OCI-LY3 (cell line): ENCODE measurements around the gene AUTS2.

Experiments used
- EZH2phosphoT487 ChIP-seq: fragments of 200-600 bp; shearing (Covaris generic); IDR thresholded peaks from 2 replicates; pipeline ENCODE4 v1.6.1; 2018; ENCODE audit warnings: antibody characterized with exemption, mixed run types, low read depth
- TF ChIP-seq, protein P1 (sequence below): fragments of 200-600, 300-600 bp; sonication (generic); IDR thresholded peaks from 2 replicates; pipeline ENCODE4 v1.5.1; 2014; ENCODE audit warnings: antibody characterized with exemption, low read length, low read depth

DNA sequence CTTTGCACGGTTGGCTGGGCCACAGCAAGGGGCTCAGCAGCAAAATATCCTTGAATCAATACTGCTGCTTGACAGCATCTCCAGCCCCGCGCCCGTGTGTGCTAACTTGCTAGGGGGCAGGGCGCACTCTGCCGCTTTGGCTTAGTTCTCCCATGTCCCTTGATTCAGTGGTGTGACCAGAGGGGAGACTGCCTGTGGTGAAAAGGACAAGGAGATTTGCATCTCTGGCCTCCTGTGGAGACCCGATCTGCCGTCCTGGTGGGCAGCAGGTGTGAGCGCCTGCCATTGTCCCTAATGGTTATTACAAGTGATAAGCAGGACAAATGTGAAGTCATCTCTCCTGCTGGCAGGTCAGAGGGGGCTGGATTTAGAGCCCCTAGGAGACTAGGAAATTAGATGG lies 1033.4 kb downstream of the AUTS2 start:
- TF ChIP-seq, protein P1, sequence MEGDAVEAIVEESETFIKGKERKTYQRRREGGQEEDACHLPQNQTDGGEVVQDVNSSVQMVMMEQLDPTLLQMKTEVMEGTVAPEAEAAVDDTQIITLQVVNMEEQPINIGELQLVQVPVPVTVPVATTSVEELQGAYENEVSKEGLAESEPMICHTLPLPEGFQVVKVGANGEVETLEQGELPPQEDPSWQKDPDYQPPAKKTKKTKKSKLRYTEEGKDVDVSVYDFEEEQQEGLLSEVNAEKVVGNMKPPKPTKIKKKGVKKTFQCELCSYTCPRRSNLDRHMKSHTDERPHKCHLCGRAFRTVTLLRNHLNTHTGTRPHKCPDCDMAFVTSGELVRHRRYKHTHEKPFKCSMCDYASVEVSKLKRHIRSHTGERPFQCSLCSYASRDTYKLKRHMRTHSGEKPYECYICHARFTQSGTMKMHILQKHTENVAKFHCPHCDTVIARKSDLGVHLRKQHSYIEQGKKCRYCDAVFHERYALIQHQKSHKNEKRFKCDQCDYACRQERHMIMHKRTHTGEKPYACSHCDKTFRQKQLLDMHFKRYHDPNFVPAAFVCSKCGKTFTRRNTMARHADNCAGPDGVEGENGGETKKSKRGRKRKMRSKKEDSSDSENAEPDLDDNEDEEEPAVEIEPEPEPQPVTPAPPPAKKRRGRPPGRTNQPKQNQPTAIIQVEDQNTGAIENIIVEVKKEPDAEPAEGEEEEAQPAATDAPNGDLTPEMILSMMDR, result no peak
- no peak for TF ChIP-seq EZH2phosphoT487
